HEK293 (cell line): ENCODE measurements around the gene TAC3.
A peak's percentile ranks its signal among the peaks of the same experiment; 100 is the strongest.

Experiments used
- CTCF ChIA-PET: fragments of 350-600 bp; formaldehyde crosslinking; extraction: SDS; loops from one replicate; lab custom pipeline; 2021; ENCODE audit warnings: antibody characterized with exemption; lab: Yijun Ruan, JAX
- POLR2A ChIA-PET: fragments of 300-600 bp; formaldehyde crosslinking; extraction: SDS; loops from one replicate; lab custom pipeline; 2020; ENCODE audit warnings: antibody characterized with exemption, inconsistent platforms; lab: Yijun Ruan, JAX
- H3K27ac ChIP-seq: fragments of 200-500 bp; sonication (Bioruptor generic); 2 replicates; pipeline ENCODE4 v1.5.1; 2014; ENCODE audit warnings: low read depth, low read length, control low read depth, inconsistent platforms; ENCODE audit errors: extremely low read depth
- H3K36me3 ChIP-seq, 2 experiments: fragments of 200-500 bp in 1 of 2; sonication (Bioruptor generic) in 1 of 2; 1 replicate in 1 of 2; 2 replicates in 1 of 2; pipeline ENCODE4 v1.5.1; 2014 to 2017; ENCODE audit warnings: inconsistent platforms in 2 of 2, low read length in 2 of 2; ENCODE audit not compliant: control insufficient read depth in 2 of 2, insufficient read depth in 1 of 2
- H3K4me1 ChIP-seq: fragments of 200-500 bp; sonication (Bioruptor generic); 2 replicates; pipeline ENCODE4 v1.5.1; 2014; ENCODE audit warnings: mild to moderate bottlenecking, low read length, inconsistent platforms; ENCODE audit not compliant: control insufficient read depth, insufficient read depth
- H3K4me3 ChIP-seq: 2 replicates; pipeline ENCODE4 v1.5.1; 2011; ENCODE audit warnings: low read depth, mild to moderate bottlenecking, control low read depth, low read length, moderate library complexity
- H3K9me3 ChIP-seq: fragments of 200-500 bp; sonication (Bioruptor generic); 2 replicates; pipeline ENCODE4 v1.5.1; 2014; ENCODE audit warnings: low read depth, low read length, inconsistent platforms; ENCODE audit not compliant: control insufficient read depth, insufficient read depth
- CTCF ChIP-seq: fragments of 450-650 bp; formaldehyde crosslinking; IDR thresholded peaks from 2 replicates; pipeline ENCODE4 v1.5.1; 2016; ENCODE audit warnings: missing biosample characterization, missing genetic modification characterization
- EGR2 ChIP-seq: fragments of 450-650 bp; formaldehyde crosslinking; IDR thresholded peaks from 2 replicates; pipeline ENCODE4 v1.5.1; 2016; ENCODE audit warnings: low read depth, missing biosample characterization, missing genetic modification characterization
- FEZF1 ChIP-seq: fragments of 450-650 bp; formaldehyde crosslinking; IDR thresholded peaks from 2 replicates; pipeline ENCODE4 v1.5.1; 2016; ENCODE audit warnings: missing biosample characterization, missing genetic modification characterization
- PATZ1 ChIP-seq: fragments of 450-650 bp; formaldehyde crosslinking; IDR thresholded peaks from 2 replicates; pipeline ENCODE4 v1.5.1; 2016; ENCODE audit warnings: missing biosample characterization, missing genetic modification characterization
- ZFHX2 ChIP-seq: fragments of 450-650 bp; formaldehyde crosslinking; conservative IDR thresholded peaks from 2 replicates; pipeline ENCODE4 v1.5.1; 2016; ENCODE audit warnings: missing biosample characterization, missing genetic modification characterization
- ZNF148 ChIP-seq: fragments of 450-650 bp; formaldehyde crosslinking; IDR thresholded peaks from 2 replicates; pipeline ENCODE4 v1.5.0; 2017; ENCODE audit warnings: missing biosample characterization, missing genetic modification characterization, borderline replicate concordance
- ZNF26 ChIP-seq: fragments of 450-650 bp; formaldehyde crosslinking; IDR thresholded peaks from 2 replicates; pipeline ENCODE4 v1.5.1; 2016; ENCODE audit warnings: missing biosample characterization, missing genetic modification characterization
- ZNF521 ChIP-seq: fragments of 450-650 bp; formaldehyde crosslinking; IDR thresholded peaks from 2 replicates; pipeline ENCODE4 v1.5.1; 2017; ENCODE audit warnings: missing biosample characterization, mild to moderate bottlenecking, missing genetic modification characterization

Gene TAC3

GRCh38 chr12:57012600-57013465, 3.5 kb downstream of the TAC3 start:
- Histone ChIP-seq H3K9me3 (no peaks in the 10 kb centered on the region), H3K4me1 (no peaks in the 10 kb centered on the region), H3K36me3 (no peaks in the 10 kb centered on the region), H3K4me3 (no peak overlapping the region), H3K27ac (no peak overlapping the region)
- 0 out of 2 replicates have a peak, but pooled peaks have one; percentile 22 for TF ChIP-seq CTCF (tag by site-specific recombination)
- TF ChIP-seq PATZ1 (tag by site-specific recombination): no peak
- ChIA-PET POLR2A (interaction anchor here (1.5 kb wide), 1 partner anchor 115 kb away, joined by 4 read pairs; no protein-coding TSS in a partner anchor), CTCF (interaction anchor here (0.6 to 1.5 kb wide), 7 partner anchors 9 to 99 kb away, joined by 3 to 8 read pairs (median 3); no protein-coding TSS in a partner anchor)

- no peaks in the 10 kb centered on the region for H3K9me3 ChIP-seq
- POLR2A ChIA-PET: interaction anchor here (1.5 kb wide), 1 partner anchor 116 kb away, joined by 4 read pairs; no protein-coding TSS in a partner anchor
- no peaks in the 10 kb centered on the region for H3K36me3 ChIP-seq
- H3K4me1 ChIP-seq: no peaks in the 10 kb centered on the region
- 0 out of 2 replicates have a peak, but pooled peaks have one; percentile 39 for TF ChIP-seq EGR2 (tag by site-specific recombination)
- TF ChIP-seq FEZF1: no peak
- TF ChIP-seq ZNF148: no peak
- TF ChIP-seq ZFHX2: peak; percentile 56
- TF ChIP-seq ZNF521 (tag by site-specific recombination): no peak
- TF ChIP-seq ZNF26 (tag by site-specific recombination): no peak
- no peak overlapping the region for H3K4me3 ChIP-seq
- H3K27ac ChIP-seq: no peak overlapping the region
- CTCF ChIA-PET: interaction anchor here (0.6 to 1.5 kb wide), 11 partner anchors 8 to 100 kb away, joined by 3 to 10 read pairs (median 5); no protein-coding TSS in a partner anchor
Observed at GRCh38 chr12:57011438-57012424, 4.6 kb downstream of the TAC3 start.
